Measurements from ENCODE around the gene CR2.

GRCh38 chr1:207428783-207429182 lies 25.3 kb upstream of the CR2 start:
- TF ChIP-seq CTCF (IDR thresholded peaks at IDR 0.05; ENCODE audit: low read length) (no peak), EZH2 (IDR thresholded peaks at IDR 0.05; ENCODE audit: borderline replicate concordance, low read length) (no peak)
